Suprapubic skin (tissue), 4 donors: Measurements from ENCODE around the gene MAML2. TPM values are rescaled to one million over a fixed set of nuclear protein-coding genes. Genes with fewer than 3 reads are reported as not detected.

Source experiments
- DNase-seq, 2 donors: peaks; one replicate each; pipeline ENCODE4 v3.0.0-alpha.2; 2019; ENCODE audit warnings: low spot score in 2 of 2
- H3K27ac ChIP-seq: fragments of 200-600 bp; sonication (generic); one replicate; pipeline ENCODE4 v1.5.1; 2019
- H3K27me3 ChIP-seq: fragments of 200-600 bp; sonication (generic); one replicate; pipeline ENCODE4 v1.5.1; 2019
- H3K36me3 ChIP-seq: fragments of 200-600 bp; sonication (generic); one replicate; pipeline ENCODE4 v1.5.1; 2019
- H3K4me1 ChIP-seq: fragments of 200-600 bp; sonication (generic); one replicate; pipeline ENCODE4 v1.5.1; 2019
- H3K4me3 ChIP-seq: fragments of 200-600 bp; sonication (generic); one replicate; pipeline ENCODE4 v1.5.1; 2019; ENCODE audit warnings: mild to moderate bottlenecking
- H3K9me3 ChIP-seq: fragments of 200-600 bp; sonication (generic); one replicate; pipeline ENCODE4 v1.5.1; 2019
- EP300 ChIP-seq: sonication (generic); formaldehyde crosslinking; IDR thresholded peaks from one replicate; pipeline ENCODE4 v1.6.1; 2017; ENCODE audit warnings: antibody characterized with exemption
- POLR2A ChIP-seq, 2 donors: fragments of 450-650 bp; IDR thresholded peaks; one replicate each; pipeline ENCODE4 v1.6.1; 2017; ENCODE audit warnings: antibody characterized with exemption in 2 of 2, mild to moderate bottlenecking in 2 of 2, moderate library complexity in 2 of 2
- POLR2AphosphoS5 ChIP-seq, 3 donors: sonication (generic); formaldehyde crosslinking; IDR thresholded peaks; one replicate each; pipeline ENCODE4 v1.6.1; 2017; ENCODE audit warnings: antibody characterized with exemption in 3 of 3
- WGBS: methylation state at CpG from one replicate; pipeline ENCODE4 v1.1.5; 2018; 5-methylcytosine and 5-hydroxymethylcytosine counted together
- total RNA-seq, 4 donors: library from RNA; depleted of rRNA; stranded (reverse); fragments of >200 nt; gene quantifications; one replicate each; pipeline ENCODE4 v1.1.0, GENCODE V29; 2016
- TF ChIP-seq, protein P1 (sequence below), 2 donors: fragments of 200-600 bp in 1 of 2; fragments of 450-650 bp in 1 of 2; sonication (generic) in 1 of 2; IDR thresholded peaks; one replicate each; pipeline ENCODE4 v1.5.1; 2016 to 2019; ENCODE audit warnings: antibody characterized with exemption in 2 of 2, mild to moderate bottlenecking in 1 of 2, moderate library complexity in 1 of 2

Gene MAML2
- total RNA-seq, 4 donors from 2014 or later: 24.9 to 44.4 (median 30.9) TPM

DNA sequence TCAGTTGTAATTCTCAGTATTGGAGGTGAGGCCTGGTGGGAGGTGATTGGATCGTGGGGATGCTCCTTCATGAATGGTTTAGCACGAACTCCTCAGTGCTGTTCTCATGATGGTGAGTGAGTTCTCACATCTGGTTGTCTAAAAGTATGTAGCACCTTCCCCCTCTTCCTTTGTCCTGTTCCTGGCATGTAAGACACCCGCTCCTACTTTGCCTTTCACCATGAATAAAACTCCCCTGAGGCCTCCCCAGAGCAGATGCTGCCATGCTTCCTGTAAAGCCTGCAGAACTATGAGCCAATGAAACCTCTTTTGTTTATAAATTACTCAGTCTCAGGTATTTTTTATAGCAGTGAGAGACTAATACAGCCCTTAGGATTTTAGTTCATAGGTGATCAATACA is 191.5 kb downstream of the MAML2 start:
- DNase-seq: no peak
- H3K4me1 ChIP-seq: peaks cover 57% of the 10 kb centered on the region
- WGBS: 86% methylated on average over 3 of the region's 3 CpGs
- H3K27me3 ChIP-seq: no peaks in the 10 kb centered on the region
- TF ChIP-seq POLR2AphosphoS5 (IDR thresholded peaks at IDR 0.05) (no peak), POLR2A (IDR thresholded peaks at IDR 0.05) (no peak), EP300 (no peak)
- TF ChIP-seq, protein P1, sequence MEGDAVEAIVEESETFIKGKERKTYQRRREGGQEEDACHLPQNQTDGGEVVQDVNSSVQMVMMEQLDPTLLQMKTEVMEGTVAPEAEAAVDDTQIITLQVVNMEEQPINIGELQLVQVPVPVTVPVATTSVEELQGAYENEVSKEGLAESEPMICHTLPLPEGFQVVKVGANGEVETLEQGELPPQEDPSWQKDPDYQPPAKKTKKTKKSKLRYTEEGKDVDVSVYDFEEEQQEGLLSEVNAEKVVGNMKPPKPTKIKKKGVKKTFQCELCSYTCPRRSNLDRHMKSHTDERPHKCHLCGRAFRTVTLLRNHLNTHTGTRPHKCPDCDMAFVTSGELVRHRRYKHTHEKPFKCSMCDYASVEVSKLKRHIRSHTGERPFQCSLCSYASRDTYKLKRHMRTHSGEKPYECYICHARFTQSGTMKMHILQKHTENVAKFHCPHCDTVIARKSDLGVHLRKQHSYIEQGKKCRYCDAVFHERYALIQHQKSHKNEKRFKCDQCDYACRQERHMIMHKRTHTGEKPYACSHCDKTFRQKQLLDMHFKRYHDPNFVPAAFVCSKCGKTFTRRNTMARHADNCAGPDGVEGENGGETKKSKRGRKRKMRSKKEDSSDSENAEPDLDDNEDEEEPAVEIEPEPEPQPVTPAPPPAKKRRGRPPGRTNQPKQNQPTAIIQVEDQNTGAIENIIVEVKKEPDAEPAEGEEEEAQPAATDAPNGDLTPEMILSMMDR (IDR thresholded peaks at IDR 0.05): no peak
- H3K36me3 ChIP-seq: no peaks in the 10 kb centered on the region
- H3K27ac ChIP-seq: no peak overlapping the region
- no peak overlapping the region for H3K4me3 ChIP-seq
- H3K9me3 ChIP-seq: no peaks in the 10 kb centered on the region

DNA sequence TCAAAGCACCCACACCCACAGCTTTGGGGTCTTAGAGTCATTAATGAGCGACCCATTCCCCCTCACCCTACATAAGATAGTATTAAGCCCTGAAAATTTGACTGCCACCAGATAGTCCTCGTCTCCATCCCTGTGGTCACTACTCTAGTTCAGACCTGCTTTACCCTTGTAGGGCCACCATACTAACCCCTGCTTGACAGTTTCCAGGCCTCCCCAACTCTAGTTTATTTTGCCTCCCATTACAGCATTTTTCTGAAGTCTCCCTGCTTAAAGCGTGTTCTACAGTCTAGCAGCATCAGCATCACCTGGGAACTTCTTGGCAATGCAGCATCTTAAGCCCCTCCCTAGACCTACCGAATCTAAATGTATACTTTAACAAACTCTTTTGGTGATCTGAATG is 192.4 kb downstream of the MAML2 start:
- Histone ChIP-seq H3K27ac (no peak overlapping the region), H3K27me3 (no peaks in the 10 kb centered on the region), H3K4me1 (peaks cover 54% of the 10 kb centered on the region), H3K9me3 (no peaks in the 10 kb centered on the region), H3K4me3 (no peak overlapping the region), H3K36me3 (no peaks in the 10 kb centered on the region)
- TF ChIP-seq, protein P1 (IDR thresholded peaks at IDR 0.05): no peak
- TF ChIP-seq POLR2AphosphoS5 (IDR thresholded peaks at IDR 0.05): no peak
- no peak for TF ChIP-seq EP300
- TF ChIP-seq POLR2A (IDR thresholded peaks at IDR 0.05): no peak
- DNase-seq: no peak
- WGBS: 79% methylated on average over 4 of the region's 4 CpGs

DNA sequence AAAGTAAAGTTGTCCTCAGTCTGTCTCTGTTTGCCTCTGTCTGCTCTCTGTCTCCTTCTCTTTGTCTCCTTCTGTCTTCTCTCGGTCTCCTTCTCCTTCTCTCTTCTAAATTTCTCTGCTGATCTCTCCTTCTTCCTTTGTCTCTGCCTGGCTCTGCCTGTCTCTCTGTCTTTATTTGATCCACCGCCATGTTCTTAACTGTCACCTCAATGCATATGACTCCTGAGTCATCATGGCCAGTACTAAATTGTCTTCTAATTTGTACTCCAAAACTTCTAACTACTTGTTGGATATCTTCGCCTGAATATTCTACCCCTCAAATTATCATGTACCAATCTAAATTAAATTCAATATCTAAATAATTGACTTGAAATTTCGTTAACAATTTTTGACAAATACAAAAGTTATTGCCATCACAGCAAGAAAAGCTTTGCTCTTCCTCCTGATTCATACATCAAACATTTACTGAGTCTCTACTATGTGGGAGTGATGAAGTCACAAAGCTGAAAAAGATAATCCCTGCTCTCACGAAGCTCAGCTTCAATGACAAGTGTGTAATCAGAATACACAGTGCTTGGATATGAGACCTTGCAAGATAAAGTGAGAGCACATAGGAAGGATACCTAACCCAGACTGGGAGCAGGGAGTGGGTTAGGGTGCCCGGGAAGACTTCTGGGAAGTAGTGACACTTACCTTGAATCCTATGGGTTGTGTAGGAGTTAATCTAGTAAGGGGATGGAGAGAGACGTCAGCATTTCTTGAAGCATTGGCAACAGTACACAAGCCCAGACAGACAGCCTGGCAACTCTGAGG is 193.0 kb downstream of the MAML2 start:
- H3K27me3 ChIP-seq: no peaks in the 10 kb centered on the region
- no peak overlapping the region for H3K4me3 ChIP-seq
- H3K27ac ChIP-seq: no peak overlapping the region
- TF ChIP-seq POLR2A (IDR thresholded peaks at IDR 0.05) (no peak), POLR2AphosphoS5 (IDR thresholded peaks at IDR 0.05) (no peak), EP300 (no peak)
- TF ChIP-seq, protein P1 (IDR thresholded peaks at IDR 0.05): no peak
- no peaks in the 10 kb centered on the region for H3K36me3 ChIP-seq
- whole genome bisulfite sequencing: 73% methylated on average over 7 of the region's 7 CpGs
- H3K9me3 ChIP-seq: no peaks in the 10 kb centered on the region
- no peak for DNase-seq
- peaks cover 53% of the 10 kb centered on the region for H3K4me1 ChIP-seq

DNA sequence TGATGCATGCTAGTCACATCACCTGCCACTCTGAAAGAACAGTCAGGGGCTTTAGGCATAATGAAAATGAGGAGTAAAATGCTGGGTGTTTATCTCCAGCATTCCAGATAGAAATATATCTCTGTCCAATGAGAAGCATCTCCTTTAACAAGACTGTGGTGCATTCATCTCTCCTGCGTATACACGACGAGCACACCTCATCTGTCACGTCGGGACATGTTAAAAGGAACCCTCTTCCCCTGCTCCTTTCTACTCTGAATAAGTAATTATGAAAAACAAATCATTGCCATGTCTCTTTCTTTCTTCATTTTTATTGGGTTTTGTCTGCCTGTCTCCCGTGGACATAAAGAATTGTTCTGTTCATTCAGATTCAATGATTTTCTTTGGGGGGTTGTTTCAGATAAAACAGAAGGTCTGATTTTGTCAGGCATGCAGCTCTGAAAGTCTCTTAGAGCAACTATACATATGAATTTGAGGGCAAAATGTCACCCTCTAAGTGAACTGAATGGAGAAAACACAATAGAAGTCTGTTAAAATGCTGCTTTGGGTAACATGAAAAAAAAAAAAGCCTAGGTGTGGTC is 195.0 kb downstream of the MAML2 start:
- Histone ChIP-seq H3K4me1 (peaks cover 61% of the 10 kb centered on the region), H3K9me3 (no peaks in the 10 kb centered on the region), H3K36me3 (no peaks in the 10 kb centered on the region), H3K4me3 (no peak overlapping the region), H3K27me3 (no peaks in the 10 kb centered on the region), H3K27ac (no peak overlapping the region)
- TF ChIP-seq POLR2AphosphoS5 (IDR thresholded peaks at IDR 0.05) (no peak), POLR2A (IDR thresholded peaks at IDR 0.05) (no peak), EP300 (no peak)
- TF ChIP-seq, protein P1 (IDR thresholded peaks at IDR 0.05): no peak
- WGBS: 66% methylated on average over 6 of the region's 6 CpGs
- no peak for DNase-seq

DNA sequence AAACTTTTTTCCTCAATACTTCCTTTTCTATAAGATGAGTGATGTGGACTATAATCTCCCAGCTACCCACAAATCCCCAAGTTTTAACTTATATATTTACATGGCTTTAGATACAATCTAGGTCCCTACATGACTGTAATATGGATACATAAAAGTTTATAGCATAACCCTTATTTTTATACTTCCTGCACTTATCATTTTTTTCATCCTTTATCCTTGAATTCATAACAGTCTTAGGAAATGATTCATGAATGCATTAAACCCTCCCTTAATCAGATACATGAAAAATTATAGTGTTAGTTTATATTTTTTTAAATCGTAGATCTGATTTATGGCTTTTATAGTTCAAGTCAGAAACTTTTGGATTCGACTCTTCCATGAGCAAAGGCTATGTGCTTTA is 195.8 kb downstream of the MAML2 start:
- no peak for DNase-seq
- H3K27me3 ChIP-seq: no peaks in the 10 kb centered on the region
- TF ChIP-seq EP300 (no peak), POLR2AphosphoS5 (IDR thresholded peaks at IDR 0.05) (no peak)
- H3K27ac ChIP-seq: no peak overlapping the region
- no peaks in the 10 kb centered on the region for H3K9me3 ChIP-seq
- peaks cover 63% of the 10 kb centered on the region for H3K4me1 ChIP-seq
- WGBS: 59% methylated on average over 2 of the region's 2 CpGs
- no peak overlapping the region for H3K4me3 ChIP-seq
- H3K36me3 ChIP-seq: no peaks in the 10 kb centered on the region
